Liver (tissue), 3 donors: ENCODE data around the gene TTC1.

Experiments used
- GABPA ChIP-seq, 2 donors: IDR thresholded peaks in 1 of 2; conservative IDR thresholded peaks in 1 of 2; 2 replicates each; pipeline ENCODE4 v1.6.1; 2016; ENCODE audit warnings: antibody characterized with exemption in 2 of 2, mild to moderate bottlenecking in 1 of 2, moderate library complexity in 1 of 2
- HNF4G ChIP-seq: IDR thresholded peaks from 2 replicates; pipeline ENCODE4 v1.6.1; 2016; ENCODE audit warnings: antibody characterized with exemption
- NR2F2 ChIP-seq: IDR thresholded peaks from 2 replicates; pipeline ENCODE4 v1.6.1; 2016; ENCODE audit warnings: antibody characterized with exemption
- RAD21 ChIP-seq, 2 donors: IDR thresholded peaks; 2 replicates each; pipeline ENCODE4 v1.6.1; 2016; ENCODE audit warnings: antibody characterized with exemption in 2 of 2, mild to moderate bottlenecking in 2 of 2
- SP1 ChIP-seq: IDR thresholded peaks from 2 replicates; pipeline ENCODE4 v1.6.1; 2018; ENCODE audit warnings: antibody characterized with exemption, mild to moderate bottlenecking
- TAF1 ChIP-seq: conservative IDR thresholded peaks from 2 replicates; pipeline ENCODE4 v1.6.1; 2016; ENCODE audit warnings: antibody characterized with exemption, mild to moderate bottlenecking
- YY1 ChIP-seq: IDR thresholded peaks from 2 replicates; pipeline ENCODE4 v1.6.1; 2016; ENCODE audit warnings: antibody characterized with exemption, mild to moderate bottlenecking
- TF ChIP-seq, protein P1 (sequence below): fragments of 150-350 bp; IDR thresholded peaks from 2 replicates; pipeline ENCODE4 v1.5.1; 2017; ENCODE audit warnings: improper control_type of control experiment, low read depth, low read length; ENCODE audit not compliant: missing input control
- TF ChIP-seq, protein P2 (sequence below): IDR thresholded peaks from 2 replicates; pipeline ENCODE4 v1.6.1; 2016; ENCODE audit warnings: antibody characterized with exemption
- TF ChIP-seq, protein P3 (sequence below): IDR thresholded peaks from 2 replicates; pipeline ENCODE4 v1.6.1; 2016; ENCODE audit warnings: antibody characterized with exemption
- donor health status: healthy.
- donor health status: healthy.

DNA sequence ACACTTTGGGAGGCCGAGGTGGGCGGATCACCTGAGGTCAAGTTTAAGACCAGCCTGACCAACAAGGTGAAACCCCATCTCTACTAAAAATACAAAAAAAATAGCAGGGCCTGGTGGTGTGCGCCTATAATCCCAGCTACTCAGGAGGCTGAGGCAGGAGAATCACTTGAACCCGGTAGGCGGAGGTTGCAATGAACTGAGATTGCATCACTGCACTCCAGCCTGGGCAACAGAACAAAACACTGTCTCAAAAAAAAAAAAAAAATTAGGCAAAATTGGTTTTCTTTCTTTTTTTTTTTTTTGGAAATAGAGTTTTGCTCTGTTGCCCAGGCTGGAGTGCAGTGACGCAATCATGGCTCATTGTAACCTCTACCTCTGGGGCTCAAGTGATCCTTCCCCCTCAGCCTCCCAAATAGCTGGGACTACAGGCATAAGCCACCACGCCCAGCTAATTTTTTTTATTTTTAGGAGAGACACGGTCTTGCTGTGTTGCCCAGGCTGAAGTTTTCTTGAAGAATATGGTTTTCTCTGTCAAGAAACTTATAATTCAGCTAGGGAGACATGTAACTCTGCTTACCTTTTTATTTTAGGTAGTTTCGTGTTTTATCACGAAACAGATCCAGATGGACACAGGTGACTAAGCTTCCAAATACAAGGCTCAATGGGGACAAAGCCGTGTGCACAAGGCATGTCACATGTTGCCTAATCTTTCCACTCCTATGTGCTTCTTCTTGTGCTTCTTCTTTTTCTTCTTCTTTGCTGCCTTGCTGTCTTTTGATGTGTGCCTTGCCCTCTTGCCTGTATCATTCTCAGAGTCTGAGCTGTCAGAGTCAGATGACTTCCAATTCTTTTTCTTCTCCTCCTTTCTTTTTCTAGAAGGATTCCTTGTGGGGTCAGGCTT, 14.3 kb downstream of the TTC1 start:
- TF ChIP-seq, protein P1, sequence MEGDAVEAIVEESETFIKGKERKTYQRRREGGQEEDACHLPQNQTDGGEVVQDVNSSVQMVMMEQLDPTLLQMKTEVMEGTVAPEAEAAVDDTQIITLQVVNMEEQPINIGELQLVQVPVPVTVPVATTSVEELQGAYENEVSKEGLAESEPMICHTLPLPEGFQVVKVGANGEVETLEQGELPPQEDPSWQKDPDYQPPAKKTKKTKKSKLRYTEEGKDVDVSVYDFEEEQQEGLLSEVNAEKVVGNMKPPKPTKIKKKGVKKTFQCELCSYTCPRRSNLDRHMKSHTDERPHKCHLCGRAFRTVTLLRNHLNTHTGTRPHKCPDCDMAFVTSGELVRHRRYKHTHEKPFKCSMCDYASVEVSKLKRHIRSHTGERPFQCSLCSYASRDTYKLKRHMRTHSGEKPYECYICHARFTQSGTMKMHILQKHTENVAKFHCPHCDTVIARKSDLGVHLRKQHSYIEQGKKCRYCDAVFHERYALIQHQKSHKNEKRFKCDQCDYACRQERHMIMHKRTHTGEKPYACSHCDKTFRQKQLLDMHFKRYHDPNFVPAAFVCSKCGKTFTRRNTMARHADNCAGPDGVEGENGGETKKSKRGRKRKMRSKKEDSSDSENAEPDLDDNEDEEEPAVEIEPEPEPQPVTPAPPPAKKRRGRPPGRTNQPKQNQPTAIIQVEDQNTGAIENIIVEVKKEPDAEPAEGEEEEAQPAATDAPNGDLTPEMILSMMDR: no peak
- no peak for TF ChIP-seq YY1
- TF ChIP-seq, protein P2, sequence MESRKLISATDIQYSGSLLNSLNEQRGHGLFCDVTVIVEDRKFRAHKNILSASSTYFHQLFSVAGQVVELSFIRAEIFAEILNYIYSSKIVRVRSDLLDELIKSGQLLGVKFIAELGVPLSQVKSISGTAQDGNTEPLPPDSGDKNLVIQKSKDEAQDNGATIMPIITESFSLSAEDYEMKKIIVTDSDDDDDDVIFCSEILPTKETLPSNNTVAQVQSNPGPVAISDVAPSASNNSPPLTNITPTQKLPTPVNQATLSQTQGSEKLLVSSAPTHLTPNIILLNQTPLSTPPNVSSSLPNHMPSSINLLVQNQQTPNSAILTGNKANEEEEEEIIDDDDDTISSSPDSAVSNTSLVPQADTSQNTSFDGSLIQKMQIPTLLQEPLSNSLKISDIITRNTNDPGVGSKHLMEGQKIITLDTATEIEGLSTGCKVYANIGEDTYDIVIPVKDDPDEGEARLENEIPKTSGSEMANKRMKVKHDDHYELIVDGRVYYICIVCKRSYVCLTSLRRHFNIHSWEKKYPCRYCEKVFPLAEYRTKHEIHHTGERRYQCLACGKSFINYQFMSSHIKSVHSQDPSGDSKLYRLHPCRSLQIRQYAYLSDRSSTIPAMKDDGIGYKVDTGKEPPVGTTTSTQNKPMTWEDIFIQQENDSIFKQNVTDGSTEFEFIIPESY: no peak
- no peak for TF ChIP-seq TAF1
- no peak for TF ChIP-seq NR2F2
- no peak for TF ChIP-seq SP1
- TF ChIP-seq RAD21 (IDR thresholded peaks at IDR 0.05): no peak
- TF ChIP-seq, protein P3, sequence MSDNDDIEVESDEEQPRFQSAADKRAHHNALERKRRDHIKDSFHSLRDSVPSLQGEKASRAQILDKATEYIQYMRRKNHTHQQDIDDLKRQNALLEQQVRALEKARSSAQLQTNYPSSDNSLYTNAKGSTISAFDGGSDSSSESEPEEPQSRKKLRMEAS: no peak
- no peak for TF ChIP-seq GABPA (IDR thresholded peaks at IDR 0.05 in 1 of 2, conservative IDR thresholded peaks at IDR 0.05 in 1 of 2)
- TF ChIP-seq HNF4G: no peak
